ENCODE measurements around the gene RHOT2. TPM values are rescaled to one million over a fixed set of nuclear protein-coding genes. Genes with fewer than 3 reads are reported as not detected.

The RHOT2 gene
- total RNA-seq, 4 donors from 2014 or later: 49.7 to 81.8 (median 57.6) TPM

DNA sequence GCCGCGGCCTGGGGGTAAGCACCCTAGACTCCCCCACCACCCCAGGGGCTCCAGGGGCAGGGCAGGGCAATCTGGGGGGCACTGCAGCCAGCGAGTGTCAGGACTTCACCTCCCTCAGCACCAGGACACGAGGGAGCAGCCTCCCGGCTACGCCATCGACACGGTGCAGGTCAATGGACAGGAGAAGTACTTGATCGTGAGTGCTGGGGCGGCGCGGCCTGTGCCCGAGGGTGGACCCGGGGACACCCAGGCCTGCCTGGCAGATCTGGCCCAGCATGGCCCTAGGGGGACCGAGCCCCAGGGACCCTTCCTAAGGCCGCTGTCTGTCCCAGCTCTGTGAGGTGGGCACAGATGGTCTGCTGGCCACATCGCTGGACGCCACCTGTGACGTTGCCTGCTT is 4.4 kb downstream of the RHOT2 start:
- Histone ChIP-seq H3K4me3 (replicated peaks in 1 of 3) (no peak overlapping the region), H3K9me3 (no peaks in the 10 kb centered on the region), H3K36me3 (peaks cover 33 to 44% of the 10 kb centered on the region in 2 donors), H3K4me1 (peaks cover 12 to 25% of the 10 kb centered on the region in 2 donors), H3K27ac (no peak overlapping the region), H3K27me3 (no peaks in the 10 kb centered on the region)
- 93% methylated on average over 8 of the region's 19 CpGs; no CpG with 5 or more reads in 1 of the 2 donors for WGBS, 2 donors
- no peak for DNase-seq
- TF ChIP-seq, protein P1, sequence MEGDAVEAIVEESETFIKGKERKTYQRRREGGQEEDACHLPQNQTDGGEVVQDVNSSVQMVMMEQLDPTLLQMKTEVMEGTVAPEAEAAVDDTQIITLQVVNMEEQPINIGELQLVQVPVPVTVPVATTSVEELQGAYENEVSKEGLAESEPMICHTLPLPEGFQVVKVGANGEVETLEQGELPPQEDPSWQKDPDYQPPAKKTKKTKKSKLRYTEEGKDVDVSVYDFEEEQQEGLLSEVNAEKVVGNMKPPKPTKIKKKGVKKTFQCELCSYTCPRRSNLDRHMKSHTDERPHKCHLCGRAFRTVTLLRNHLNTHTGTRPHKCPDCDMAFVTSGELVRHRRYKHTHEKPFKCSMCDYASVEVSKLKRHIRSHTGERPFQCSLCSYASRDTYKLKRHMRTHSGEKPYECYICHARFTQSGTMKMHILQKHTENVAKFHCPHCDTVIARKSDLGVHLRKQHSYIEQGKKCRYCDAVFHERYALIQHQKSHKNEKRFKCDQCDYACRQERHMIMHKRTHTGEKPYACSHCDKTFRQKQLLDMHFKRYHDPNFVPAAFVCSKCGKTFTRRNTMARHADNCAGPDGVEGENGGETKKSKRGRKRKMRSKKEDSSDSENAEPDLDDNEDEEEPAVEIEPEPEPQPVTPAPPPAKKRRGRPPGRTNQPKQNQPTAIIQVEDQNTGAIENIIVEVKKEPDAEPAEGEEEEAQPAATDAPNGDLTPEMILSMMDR (IDR thresholded peaks at IDR 0.05): no peak
- TF ChIP-seq POLR2A (IDR thresholded peaks at IDR 0.05): no peak
- intact Hi-C loops (cut with DNase I): no loop called here

DNA sequence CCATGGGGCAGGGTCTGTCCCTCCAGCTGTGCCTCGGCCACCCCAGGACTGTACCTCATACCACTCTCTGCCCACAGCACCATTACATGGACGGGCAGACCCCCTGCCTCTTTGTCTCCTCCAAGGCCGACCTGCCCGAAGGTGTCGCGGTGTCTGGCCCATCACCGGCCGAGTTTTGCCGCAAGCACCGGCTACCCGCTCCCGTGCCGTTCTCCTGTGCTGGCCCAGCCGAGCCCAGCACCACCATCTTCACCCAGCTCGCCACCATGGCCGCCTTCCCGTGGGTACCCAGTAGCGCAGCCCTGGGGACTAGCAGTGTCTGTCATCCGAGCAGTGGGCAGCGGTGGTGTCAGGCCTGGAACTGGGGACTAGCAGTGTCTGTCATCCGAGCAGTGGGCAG is 4.9 kb downstream of the RHOT2 start:
- Histone ChIP-seq H3K9me3 (no peaks in the 10 kb centered on the region), H3K4me1 (peaks cover 12 to 21% of the 10 kb centered on the region in 2 donors), H3K27me3 (no peaks in the 10 kb centered on the region), H3K4me3 (replicated peaks in 1 of 3) (no peak overlapping the region), H3K27ac (no peak overlapping the region), H3K36me3 (peaks cover 33 to 44% of the 10 kb centered on the region in 2 donors)
- no peak for DNase-seq
- TF ChIP-seq POLR2A (IDR thresholded peaks at IDR 0.05): no peak
- TF ChIP-seq, protein P1 (IDR thresholded peaks at IDR 0.05): no peak
- intact Hi-C loops (cut with DNase I): no loop called here
- WGBS, 2 donors: 96 to 97% methylated on average over 20 of the region's 21 CpGs

DNA sequence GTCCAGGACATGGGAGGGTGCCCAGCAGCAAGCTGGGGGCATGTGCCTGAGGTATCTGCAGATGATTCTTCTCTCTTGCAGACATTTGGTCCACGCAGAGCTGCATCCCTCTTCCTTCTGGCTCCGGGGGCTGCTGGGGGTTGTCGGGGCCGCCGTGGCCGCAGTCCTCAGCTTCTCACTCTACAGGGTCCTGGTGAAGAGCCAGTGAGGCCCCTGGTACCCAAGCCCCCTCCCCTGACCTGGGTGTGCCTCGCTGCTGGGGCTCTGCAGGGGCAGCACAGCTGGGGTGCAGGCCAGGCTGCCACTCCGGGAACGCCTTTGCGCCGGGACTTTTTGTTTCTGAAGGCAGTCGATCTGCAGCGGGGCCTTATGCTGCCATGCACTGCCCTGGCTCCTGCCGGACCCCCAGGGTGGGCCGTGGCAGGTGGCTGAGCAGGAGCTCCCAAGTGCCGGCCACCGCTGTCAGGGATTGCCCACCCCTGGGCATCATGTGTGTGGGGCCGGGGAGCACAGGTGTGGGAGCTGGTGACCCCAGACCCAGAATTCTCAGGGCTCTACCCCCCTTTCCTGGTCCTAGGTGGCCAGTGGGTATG is 5.6 kb downstream of the RHOT2 start:
- no peak for DNase-seq
- Histone ChIP-seq H3K36me3 (peaks cover 33 to 44% of the 10 kb centered on the region in 2 donors), H3K4me3 (replicated peaks in 1 of 3) (no peak overlapping the region), H3K27me3 (no peaks in the 10 kb centered on the region), H3K27ac (no peak overlapping the region), H3K9me3 (no peaks in the 10 kb centered on the region), H3K4me1 (peaks cover 11 to 21% of the 10 kb centered on the region in 2 donors)
- whole genome bisulfite sequencing, 2 donors: 90% methylated on average over 11 of the region's 18 CpGs; no CpG with 5 or more reads in 1 of the 2 donors
- no peak for TF ChIP-seq POLR2A (IDR thresholded peaks at IDR 0.05)
- TF ChIP-seq, protein P1 (IDR thresholded peaks at IDR 0.05): no peak
- intact Hi-C loops (cut with DNase I): no loop called here

DNA sequence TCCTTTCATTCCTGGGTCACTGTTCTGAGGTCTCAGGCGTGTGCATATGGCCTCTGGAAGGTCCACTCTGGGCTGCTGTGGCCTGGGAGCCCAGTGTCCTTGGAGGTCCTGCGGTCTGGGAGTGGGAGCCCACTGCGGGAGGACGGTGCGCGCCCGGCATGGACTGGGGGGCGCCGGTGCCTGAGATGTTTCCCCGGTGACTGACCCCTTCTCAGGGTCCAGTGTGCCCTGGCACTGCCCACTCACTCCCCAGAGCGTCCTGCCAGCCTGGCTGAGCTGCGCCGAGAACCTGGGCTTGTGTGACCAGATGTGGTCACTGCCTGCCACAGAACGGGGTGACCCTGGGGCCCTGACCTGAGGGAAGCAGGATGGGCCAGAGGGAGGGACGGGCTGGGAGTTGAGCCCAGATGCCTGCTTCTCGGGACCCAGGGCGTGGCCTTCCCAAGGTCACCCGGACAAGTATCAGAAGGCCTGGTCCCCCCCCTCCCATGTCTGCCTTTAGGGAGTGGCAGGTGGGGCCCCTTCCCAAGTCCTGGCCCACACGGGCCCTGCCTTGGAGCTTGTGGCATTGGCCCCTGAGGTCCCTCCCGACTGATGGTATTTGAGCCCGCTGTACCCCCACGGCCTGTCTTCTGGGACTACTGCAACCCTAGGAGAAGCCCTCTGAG is 6.4 kb downstream of the RHOT2 start:
- no peaks in the 10 kb centered on the region for H3K27me3 ChIP-seq
- WGBS, 2 donors: 83 to 88% methylated on average over 4 to 12 of the region's 22 CpGs
- H3K36me3 ChIP-seq: peaks cover 33 to 43% of the 10 kb centered on the region in 2 donors
- peaks cover 8 to 18% of the 10 kb centered on the region in 2 donors for H3K4me1 ChIP-seq
- no peaks in the 10 kb centered on the region for H3K9me3 ChIP-seq
- no peak for TF ChIP-seq POLR2A (IDR thresholded peaks at IDR 0.05)
- TF ChIP-seq, protein P1 (IDR thresholded peaks at IDR 0.05): no peak
- DNase-seq: no peak
- intact Hi-C loops (cut with DNase I): no loop called here
- H3K4me3 ChIP-seq (replicated peaks in 1 of 3): no peak overlapping the region
- no peak overlapping the region for H3K27ac ChIP-seq
